Fibroblast of the aortic adventitia (primary cell): ENCODE results near the gene FAM171A1. TPM values are rescaled to one million over a fixed set of nuclear protein-coding genes. Genes with fewer than 3 reads are reported as not detected.

Source experiments
- DNase-seq: peaks from one replicate; pipeline ENCODE4 v3.0.0-alpha.2; 2010; ENCODE audit warnings: low read depth
- H3K4me3 ChIP-seq: 2 replicates; pipeline ENCODE4 v1.5.1; 2011; ENCODE audit warnings: low read depth, mild to moderate bottlenecking, control low read depth, low read length, moderate library complexity
- CTCF ChIP-seq: IDR thresholded peaks from 2 replicates; pipeline ENCODE4 v1.5.1; 2011; ENCODE audit warnings: mild to moderate bottlenecking, low read length, control low read depth, inconsistent platforms; ENCODE audit not compliant: insufficient read depth
- total RNA-seq: library from RNA; depleted of rRNA; stranded (reverse); fragments of >200 nt; gene quantifications from 2 replicates; pipeline ENCODE4 v1.2.3, GENCODE V29; 2012; ENCODE audit warnings: low replicate concordance

Gene FAM171A1
- total RNA-seq, 1 donor, result 43.6 TPM

- H3K4me3 ChIP-seq, result no peak overlapping the region
- DNase-seq, result no peak
- no peak for TF ChIP-seq CTCF
Measured at GRCh38 chr10:15242261-15242840, 128.7 kb downstream of the FAM171A1 start.

GRCh38 chr10:15241306-15241705 lies 129.8 kb downstream of the FAM171A1 start:
- DNase-seq, result no peak
- no peak overlapping the region for H3K4me3 ChIP-seq
- no peak for TF ChIP-seq CTCF

- no peak for TF ChIP-seq CTCF
- peak; percentile 11 for DNase-seq
- H3K4me3 ChIP-seq, result no peak overlapping the region
Measured at GRCh38 chr10:15238555-15239335, 132.3 kb downstream of the FAM171A1 start.

GRCh38 chr10:15237351-15237750 lies 133.7 kb downstream of the FAM171A1 start:
- DNase-seq, result peak; percentile 77
- H3K4me3 ChIP-seq, result no peak overlapping the region
- no peak for TF ChIP-seq CTCF

GRCh38 chr10:15236340-15236739 lies 134.7 kb downstream of the FAM171A1 start:
- TF ChIP-seq CTCF, result no peak
- peak; percentile 33 for DNase-seq
- H3K4me3 ChIP-seq, result no peak overlapping the region

- TF ChIP-seq CTCF, result no peak
- no peak overlapping the region for H3K4me3 ChIP-seq
- DNase-seq, result no peak
Measured at GRCh38 chr10:15232279-15232678, 138.8 kb downstream of the FAM171A1 start.

GRCh38 chr10:15231426-15231825 lies 139.7 kb downstream of the FAM171A1 start:
- DNase-seq, result no peak
- no peak for TF ChIP-seq CTCF
- no peak overlapping the region for H3K4me3 ChIP-seq
